Lower leg skin (tissue), 3 donors: Measurements from ENCODE around the gene ACIN1.

ENCODE experiments used
- CTCF ChIP-seq, 3 donors: fragments of 450-650 bp; IDR thresholded peaks; one replicate each; pipeline ENCODE4 v1.5.1; 2016; ENCODE audit warnings: antibody characterized with exemption in 3 of 3, mild to moderate bottlenecking in 3 of 3, moderate library complexity in 2 of 3
- POLR2A ChIP-seq, 2 donors: fragments of 450-650 bp; IDR thresholded peaks; one replicate each; pipeline ENCODE4 v1.6.1; 2016 to 2017; ENCODE audit warnings: antibody characterized with exemption in 2 of 2, mild to moderate bottlenecking in 1 of 2, moderate library complexity in 1 of 2

- TF ChIP-seq CTCF (IDR thresholded peaks at IDR 0.05): no peak
- no peak for TF ChIP-seq POLR2A (IDR thresholded peaks at IDR 0.05)
Measured at GRCh38 chr14:23097786-23098185, 2.9 kb upstream of the ACIN1 start.
